HG02642 (cell line): ENCODE results near the gene UQCRC1.
A peak's percentile ranks its signal among the peaks of the same experiment; 100 is the strongest.
"Not testable (repeated sequence)": the region's sequence is repeated elsewhere in the genome, so short reads cannot be mapped to it uniquely, and the experiment has no call there.

Experiments
- ATAC-seq: cut with Tn5 transposase; IDR thresholded peaks from one replicate; pipeline ENCODE4 v1.9.1; 2021; ENCODE audit warnings: mild to moderate bottlenecking; ENCODE audit not compliant: unreplicated experiment, poor library complexity

UQCRC1 gene

DNA sequence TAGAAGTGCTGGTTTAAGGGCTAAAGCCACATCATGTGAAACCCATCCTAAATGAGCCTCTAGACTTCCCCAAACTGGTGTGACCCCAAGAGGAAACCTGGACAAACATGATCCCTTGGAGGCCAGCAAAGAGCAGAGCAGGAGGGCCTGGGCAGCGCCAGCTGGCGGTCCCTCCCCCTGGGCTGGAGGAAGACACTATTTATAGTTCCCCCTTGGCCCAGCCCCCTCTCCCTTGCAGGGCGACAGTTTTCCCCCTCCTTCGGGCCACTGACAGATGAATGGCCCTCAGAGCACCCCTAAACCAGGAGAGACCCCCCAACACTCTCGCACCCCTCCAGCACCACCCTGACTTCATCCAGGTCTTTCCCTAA is 48.8 kb downstream of the UQCRC1 start:
- ATAC-seq = no peak

DNA sequence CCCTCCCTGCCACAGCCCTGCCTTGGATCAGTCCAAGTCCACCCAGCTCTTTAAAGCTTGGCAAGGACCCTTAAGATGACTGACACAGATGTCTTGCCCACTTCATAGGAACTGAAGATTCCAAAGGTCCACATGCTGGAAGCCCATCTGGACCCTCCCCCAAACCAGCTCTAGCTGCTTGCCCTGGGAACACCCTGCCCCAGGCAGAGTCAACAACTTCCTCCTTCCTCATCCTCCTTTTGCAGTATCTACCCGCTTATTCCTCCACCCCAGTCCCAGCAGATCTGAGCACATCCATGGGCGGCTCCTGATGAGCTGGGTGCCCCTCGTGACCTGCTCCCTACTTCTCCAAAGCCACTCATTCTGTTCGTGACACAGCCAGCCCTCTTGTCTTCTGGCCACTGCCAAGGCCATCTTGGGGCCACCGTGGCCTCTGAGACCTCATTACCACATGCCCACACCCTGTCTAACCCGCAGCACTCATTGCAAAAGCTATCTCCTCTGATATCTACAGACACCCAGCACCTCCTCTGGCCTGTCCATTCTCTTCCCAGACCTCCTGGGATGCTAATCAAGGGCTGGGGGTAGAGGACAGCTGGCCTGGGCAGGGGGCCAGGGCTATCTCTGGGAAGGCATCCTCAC is 50.8 kb downstream of the UQCRC1 start:
- ATAC-seq = no peak

DNA sequence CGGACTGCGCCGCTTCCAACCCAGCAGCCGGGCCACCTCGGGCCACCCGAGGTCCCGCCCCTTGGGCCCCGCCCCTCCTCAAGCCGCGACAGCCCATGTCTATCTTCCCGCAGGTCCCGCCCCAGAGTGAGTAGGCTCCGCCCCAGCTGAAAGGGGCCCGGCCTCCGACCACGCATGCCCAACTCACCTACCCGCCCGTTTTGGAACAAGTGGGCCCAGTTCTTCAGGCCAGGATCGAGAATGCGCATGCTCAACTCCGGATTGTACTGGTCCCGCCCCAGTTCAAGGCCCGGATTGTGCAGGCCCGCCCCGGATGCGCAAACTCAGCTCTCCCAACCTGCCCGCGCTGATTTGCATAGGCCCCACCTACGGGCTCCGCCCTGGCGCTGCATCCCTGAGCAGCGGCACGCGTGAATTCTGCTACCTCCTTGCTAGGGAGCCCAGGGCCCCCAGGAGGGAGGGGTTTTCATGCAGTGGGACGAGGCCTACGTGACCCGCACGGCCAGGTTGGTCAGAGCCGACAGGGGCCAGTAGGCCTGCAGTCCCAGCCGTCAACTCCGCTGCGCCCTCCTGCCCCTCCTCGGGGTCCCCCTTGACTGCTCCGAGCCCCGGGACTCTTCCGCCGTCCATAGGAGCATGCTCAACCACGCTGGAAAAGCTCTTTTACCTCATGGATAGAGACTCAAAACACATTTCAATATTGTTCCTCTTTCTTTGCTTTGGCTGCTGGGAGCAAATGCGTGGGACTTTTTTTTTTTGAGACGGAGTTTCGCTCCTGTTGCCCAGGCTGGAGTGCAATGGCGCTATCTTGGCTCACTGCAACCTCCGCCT is 52.4 kb downstream of the UQCRC1 start, which contains the start of gene PFKFB4:
Gene PFKFB4, minus strand, starts transcription at position 8 of the 831 bp plus-strand sequence. CDS start 26 bp downstream, outside the sequence.
- ATAC-seq = peak; percentile 85

DNA sequence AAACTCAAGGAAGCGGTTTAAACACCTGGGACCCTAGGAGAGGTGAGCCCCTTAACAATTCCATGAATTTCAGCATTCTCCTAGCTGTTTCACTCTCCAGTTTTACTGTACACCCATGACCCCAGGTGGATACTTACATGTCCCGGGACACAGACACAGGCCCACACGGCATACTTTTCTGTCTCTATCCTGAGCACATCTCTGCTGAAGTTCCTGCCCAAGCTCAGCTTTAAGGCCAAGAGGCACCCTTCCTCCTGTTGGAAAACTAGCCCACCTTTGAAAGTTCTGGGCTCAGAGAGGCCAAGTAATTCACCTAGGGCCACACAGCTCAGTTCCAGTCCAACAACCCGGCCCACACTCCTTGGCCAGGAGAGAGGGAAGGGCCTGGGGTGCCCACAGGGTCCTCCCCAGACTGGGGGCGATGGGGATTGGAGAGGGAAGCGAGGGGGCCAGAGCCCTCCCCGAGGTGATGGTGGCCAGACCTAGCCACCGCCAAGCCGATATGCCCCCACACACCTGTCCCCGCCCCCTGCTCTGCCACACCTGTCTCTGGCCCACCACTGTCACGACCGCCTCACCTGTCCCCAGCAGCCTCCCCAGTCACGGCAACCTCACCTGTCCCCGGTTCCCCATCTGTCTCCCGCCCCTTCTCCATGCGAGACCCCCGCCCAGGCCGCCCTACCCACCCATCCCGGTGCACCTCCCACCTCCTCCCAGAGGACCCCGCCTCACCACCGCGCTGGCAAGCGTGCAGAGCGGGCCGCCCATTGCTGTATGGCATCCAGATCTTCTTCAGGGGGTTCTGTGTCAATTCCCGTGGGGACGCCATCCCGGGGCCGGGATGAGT is 53.3 kb downstream of the UQCRC1 start:
- no peak for ATAC-seq

DNA sequence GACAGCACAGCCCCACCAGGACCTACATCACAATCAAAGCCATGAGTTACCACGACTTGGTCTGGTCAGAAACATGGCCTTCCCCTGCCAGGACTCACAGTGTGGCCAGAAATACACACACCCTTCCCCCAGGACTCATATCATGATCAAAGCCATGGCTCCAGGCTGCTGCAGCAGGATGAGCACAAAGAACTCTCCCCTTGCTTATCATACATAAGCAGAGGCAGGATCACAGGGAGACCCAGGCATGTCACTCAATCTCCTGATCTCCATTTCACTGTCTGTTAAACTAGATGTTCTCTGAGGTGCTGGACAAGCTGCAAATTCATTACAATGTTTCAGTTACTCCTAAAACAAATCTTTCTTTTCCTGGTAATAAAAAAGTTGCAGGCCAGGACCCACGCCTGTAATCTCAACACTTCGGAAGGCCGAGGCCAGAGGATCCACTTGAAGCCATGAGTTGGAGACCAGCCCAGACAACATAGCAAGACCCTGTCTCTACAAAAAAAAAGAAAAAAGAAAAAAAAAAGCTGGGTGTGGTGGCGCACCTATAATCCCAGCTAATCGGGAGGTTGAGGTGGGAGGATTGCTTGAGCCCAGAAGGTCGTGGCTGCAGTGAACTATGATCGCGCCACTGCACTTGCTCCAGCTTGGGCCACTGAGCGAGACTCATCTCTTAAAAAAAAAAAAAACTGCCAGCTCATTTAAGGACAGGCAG is 54.1 kb downstream of the UQCRC1 start:
- no peak for ATAC-seq

DNA sequence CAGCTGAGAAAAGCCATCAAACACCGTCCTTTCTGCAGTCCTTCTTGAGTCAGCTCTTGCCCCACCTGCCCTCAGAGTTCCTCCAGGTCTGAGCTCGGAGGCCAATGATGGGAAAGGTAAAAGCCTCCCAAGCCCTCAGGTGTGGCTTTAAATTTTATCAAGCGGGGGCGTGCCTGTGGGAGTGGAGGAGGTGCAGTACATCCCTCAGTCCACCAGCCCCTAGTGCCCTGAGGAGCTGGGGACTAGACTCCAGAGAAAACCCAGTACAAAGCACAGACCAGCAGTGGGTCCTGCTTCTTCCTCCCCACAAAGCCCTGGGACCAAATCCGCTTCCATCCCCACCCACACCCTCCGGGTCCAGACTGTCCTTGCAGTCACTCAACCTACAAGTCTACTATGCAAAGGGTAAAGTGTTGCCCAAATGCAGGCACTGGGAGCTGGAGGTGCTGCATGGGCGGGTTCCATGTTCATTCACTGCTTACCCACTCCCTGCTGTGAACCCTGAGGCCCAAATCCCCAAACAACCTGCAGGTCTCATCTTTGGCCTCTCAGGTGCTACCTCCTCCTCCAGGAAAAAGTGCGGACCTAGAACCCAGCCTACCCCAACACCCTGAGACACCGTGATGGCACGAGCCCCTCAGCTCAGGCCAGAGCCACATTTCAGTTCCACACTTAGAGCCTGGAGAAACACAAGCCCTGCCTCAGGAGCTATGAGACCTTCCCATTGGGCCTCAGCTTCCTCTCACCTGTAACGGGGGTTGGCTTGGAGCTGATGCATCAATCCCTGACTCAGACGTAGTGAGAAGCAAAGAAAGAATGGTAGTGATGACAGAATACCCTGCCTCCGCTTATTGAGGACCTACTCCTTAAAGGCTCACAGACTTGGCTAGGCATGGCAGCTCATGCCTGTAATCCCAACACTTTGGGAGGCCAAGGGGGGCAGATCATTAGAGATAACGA is 55.3 kb downstream of the UQCRC1 start:
- no peak for ATAC-seq

DNA sequence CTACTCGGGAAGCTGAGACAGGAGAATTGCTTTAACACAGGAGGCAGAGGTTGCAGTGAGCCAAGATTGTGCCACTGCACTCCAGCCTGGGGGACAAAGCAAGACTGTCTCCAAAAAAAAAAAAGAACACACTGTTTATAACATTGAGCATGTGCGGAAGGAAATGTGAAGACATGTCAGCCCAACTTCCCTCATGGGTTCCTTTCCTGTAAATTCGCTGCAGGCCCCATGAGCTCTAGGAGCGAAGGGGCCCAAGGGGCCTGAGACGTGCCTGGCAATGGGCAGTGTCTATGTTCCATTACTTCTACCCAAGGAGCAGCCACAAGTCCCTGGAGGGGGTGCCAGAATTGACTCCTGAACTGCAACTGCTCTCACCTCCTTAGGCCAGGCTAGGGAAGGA is 56.1 kb downstream of the UQCRC1 start:
- ATAC-seq = no peak

DNA sequence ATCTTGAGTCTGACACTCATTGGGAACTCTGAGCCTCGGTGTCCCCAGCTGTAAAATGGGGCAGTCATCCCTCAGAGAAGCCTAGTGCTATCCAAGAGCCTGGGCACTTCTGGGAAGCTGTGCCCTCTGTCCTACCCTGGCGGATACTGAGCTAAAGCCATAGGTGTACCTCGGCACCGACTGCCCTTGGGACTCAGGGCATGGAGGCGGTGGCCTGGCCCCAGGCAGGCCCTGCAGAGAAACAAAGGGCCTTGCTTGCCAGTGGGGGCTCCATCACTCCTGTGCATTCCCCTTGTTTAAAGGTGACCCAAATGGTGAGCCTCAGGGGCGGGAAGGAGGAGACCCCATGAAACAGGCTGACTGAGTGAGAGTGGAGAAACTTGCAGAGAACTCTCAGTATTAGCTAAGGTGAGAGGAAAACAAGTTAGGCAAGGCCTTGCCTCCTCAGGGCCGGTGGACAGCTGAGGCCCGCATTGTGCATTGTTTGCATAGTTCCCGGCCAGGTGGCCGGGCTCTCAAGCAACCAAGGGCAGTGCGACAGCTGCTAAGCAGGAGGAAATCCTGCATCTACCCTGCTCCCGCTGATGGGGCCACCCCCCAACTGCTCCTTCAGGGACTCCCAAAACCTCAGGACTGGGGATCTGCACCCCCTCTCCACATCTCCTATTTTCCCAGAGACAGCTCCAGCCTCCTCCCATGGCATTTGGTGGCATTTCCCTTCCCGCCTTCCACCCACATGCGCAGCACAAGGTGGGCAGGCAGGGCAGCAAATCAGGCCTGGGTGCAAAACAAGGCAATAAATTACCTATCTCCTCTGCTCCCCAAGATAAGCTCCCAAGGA is 57.1 kb downstream of the UQCRC1 start:
- ATAC-seq = no peak

DNA sequence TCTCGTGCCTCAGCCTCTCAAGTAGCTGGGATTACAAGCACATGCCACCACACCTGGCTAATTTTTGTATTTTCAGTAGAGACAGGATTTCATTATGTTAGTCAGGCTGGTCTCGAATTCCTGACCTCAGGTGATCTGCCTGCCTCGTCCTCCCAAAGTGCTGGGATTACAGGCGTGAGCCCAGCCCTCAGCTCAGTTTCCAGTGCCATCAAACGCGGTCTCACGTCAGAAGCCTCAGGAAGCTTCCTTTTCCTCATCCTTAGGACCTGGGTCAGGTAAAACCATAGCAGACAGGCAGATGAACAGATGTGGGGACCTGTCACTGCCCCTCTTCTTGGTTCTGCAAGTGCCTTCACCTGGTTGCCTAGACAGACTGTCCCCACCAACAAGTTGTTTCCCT is 57.8 kb downstream of the UQCRC1 start:
- ATAC-seq = not testable (repeated sequence)
